GM18511 (cell line): ENCODE measurements around the gene SNAP25.

Experiments
- ATAC-seq: cut with Tn5 transposase; IDR thresholded peaks from one replicate; pipeline ENCODE4 v1.9.1; 2021; ENCODE audit warnings: mild to moderate bottlenecking, moderate library complexity; ENCODE audit not compliant: unreplicated experiment

The SNAP25 gene

DNA sequence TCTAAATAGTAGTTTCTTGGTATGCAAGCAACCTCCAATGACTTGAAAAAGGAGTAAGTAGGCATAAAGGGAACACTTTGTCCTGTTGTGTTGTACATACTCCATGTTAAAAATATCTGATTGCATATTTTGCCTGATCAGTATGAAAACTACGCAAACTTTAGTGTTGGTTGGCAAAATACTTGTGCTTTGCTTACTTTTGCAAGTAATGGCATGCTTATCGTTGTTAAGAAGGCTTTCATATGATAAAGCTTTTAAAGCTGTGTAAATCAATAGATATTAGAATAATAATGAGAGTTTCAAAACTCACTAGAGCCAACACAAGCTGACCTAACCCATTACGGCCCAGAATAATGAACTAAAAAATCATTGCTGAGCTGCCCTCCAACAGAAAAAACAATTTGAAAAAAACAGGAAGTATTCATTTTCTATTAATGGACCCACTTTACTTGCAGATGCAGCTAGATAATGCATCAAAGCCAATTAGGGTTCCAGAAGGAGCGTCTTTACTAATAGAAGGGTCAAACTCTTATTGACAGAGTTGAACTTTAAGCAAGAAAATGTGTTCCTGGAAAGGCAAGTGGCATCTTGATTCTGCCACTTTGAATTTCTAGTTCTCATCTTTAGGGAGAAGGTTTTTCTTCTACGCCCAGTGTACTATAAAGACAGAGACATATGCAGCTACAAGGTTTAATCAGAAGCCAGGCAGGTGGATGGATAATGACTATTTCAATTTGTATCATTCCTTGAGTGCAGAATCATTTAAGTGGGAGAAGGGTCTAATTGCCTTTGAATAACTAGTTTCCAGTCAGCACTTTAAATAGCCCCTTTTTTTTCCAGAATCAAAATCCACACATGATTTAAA is 82.2 kb downstream of the SNAP25 start:
- ATAC-seq, result no peak

GRCh38 chr20:10303852-10304251 is 85.2 kb downstream of the SNAP25 start:
- no peak for ATAC-seq

GRCh38 chr20:10304471-10305046 is 85.9 kb downstream of the SNAP25 start:
- no peak for ATAC-seq

DNA sequence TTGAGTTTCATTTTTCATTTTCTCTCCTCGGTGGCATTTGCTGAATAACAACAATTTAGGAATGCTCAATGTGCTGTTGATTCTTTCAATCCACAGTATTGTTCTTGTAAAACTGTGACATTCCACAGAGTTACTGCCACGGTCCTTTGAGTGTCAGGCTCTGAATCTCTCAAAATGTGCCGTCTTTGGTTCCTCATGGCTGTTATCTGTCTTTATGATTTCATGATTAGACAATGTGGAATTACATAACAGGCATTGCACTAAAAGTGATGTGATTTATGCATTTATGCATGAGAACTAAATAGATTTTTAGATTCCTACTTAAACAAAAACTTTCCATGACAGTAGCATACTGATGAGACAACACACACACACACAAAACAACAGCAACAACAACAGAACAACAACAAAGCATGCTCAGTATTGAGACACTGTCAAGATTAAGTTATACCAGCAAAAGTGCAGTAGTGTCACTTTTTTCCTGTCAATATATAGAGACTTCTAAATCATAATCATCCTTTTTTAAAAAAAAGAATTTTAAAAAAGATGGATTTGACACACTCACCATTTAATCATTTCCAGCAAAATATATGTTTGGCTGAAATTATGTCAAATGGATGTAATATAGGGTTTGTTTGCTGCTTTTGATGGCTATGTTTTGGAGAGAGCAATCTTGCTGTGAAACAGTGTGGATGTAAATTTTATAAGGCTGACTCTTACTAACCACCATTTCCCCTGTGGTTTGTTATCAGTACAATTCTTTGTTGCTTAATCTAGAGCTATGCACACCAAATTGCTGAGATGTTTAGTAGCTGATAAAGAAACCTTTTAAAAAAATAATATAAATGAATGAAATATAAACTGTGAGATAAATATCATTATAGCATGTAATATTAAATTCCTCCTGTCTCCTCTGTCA is 88.1 kb downstream of the SNAP25 start:
- no peak for ATAC-seq

- no peak for ATAC-seq
Observed at GRCh38 chr20:10307359-10307735, 88.7 kb downstream of the SNAP25 start.

DNA sequence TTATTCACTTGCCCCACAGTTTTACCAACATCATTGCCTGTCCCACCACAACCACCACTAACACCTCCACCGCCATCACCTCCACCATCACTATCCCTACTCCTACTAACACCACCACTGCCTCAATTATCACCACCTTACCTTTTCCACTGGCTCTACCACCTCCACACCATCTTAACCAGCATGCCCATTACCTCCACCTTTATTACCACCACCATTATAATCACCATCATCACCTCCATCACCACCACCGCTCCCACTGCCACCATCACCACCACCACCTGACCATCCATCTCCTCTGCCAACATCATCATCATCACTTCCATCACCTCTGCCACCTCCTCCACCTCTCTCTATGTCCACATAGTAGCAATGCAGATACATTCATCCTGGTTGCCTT is 90.0 kb downstream of the SNAP25 start:
- ATAC-seq, result no peak

DNA sequence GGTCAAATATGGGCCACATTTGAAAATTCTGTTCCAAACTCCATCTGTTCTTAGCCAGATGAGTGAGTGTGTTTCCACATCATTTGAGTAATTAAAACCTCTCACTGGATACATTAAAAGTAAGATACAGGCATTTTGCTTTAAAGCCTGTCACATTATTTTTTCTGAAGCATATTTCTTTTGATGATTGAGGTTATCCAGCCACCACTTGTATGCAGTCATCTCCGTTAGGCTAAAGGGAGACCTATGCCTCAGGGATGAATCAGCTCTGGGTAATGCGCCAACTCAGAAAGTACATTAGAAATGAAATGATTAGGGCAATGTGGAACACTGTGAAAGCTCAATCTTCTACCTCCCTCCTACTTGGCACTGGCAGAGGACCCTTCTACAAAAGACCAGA is 90.7 kb downstream of the SNAP25 start:
- ATAC-seq, result no peak

GRCh38 chr20:10312111-10312510 is 93.5 kb downstream of the SNAP25 start:
- no peak for ATAC-seq

- ATAC-seq, result no peak
Observed at GRCh38 chr20:10313215-10313614, 94.6 kb downstream of the SNAP25 start.

DNA sequence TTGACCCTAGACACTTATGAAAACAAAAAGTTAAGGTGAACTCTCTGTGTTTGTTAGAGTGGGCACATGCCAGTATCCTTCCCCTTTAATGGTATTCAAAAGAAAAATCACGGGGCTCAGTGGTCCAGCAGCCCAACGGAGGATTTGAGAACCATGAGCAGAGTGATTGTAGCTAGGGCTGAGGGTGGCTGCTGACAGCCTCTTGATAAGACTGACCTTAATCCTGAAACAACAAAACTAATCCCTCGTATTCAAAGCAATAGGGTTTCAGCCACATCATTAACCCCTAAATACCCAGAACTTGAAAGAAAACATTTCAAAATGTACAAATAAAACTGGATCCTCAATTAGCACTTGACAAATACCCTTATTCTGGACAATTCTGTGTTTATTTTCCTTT is 95.1 kb downstream of the SNAP25 start:
- ATAC-seq, result no peak

- no peak for ATAC-seq
Observed at GRCh38 chr20:10314198-10314597, 95.6 kb downstream of the SNAP25 start.

- ATAC-seq, result no peak
Observed at GRCh38 chr20:10315138-10315537, 96.5 kb downstream of the SNAP25 start.

DNA sequence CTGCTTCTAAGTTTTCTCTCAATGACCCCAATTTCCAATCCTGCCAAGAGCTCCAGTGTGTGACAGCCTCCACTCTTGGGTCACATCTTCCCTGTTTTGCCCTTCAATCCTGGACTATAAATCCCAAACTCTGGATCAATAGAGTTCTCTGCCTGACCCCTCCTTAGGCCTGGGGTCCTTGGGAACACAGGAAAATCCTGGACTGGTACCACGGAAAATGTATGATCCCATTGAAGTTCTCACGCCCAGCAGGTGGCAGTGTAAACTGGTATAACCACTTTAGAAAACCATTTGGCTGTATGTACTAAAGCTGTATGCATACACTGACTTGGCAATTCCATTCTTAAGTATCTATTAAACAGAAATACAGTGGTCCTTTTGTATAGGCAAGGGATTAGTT is 98.0 kb downstream of the SNAP25 start:
- ATAC-seq, result no peak

- ATAC-seq, result no peak
Observed at GRCh38 chr20:10318291-10319024, 99.8 kb downstream of the SNAP25 start.

- ATAC-seq, result no peak
Observed at GRCh38 chr20:10319855-10320254, 101.2 kb downstream of the SNAP25 start.

- no peak for ATAC-seq
Observed at GRCh38 chr20:10321138-10321717, 102.6 kb downstream of the SNAP25 start.

DNA sequence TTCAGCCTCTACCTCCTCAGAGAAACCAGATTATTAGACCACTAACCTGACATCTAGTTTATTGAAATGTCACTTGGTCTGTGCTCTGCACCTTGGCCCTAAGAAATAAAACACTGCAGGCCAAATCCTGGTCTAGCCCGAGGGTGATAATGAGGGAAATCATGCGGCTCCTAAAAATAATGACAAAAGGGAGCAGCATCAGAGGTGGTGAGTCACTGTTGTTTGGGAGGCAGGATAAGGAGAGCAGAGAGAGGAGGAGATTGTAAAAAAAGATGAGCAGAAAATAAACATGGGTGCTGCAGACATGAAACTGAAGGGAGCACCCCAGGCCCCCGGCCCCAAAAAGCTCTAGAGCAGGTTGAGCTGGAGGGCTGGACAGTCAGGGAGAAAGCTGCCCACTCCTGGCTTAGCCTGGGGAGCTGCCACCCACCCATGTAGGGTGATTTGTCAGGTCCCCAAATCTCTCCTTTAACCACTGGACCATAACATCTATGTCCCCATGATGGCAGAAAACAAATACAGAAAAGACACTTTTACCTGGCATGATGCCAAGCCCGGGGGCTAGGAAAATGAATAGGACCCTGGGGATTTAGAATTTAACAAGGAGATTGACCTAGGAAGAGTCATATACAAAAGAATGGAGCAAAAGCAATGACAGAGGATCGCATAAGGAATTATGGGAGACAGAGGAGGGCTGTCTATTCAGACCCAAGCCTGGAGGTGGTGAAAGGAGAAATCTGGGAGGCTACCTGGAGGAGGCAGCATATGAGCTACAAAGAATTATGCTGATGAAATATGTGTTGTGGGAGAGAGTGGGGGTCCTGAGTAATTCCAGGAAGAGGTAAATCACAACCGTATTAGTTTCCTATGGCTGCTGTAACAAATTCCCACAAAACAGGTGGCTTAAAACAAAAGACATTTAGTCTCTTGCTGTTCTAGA is 103.7 kb downstream of the SNAP25 start:
- ATAC-seq, result no peak

GRCh38 chr20:10323729-10324128 is 105.1 kb downstream of the SNAP25 start:
- ATAC-seq, result no peak

GRCh38 chr20:10324198-10324847 is 105.7 kb downstream of the SNAP25 start:
- ATAC-seq, result no peak
